Right forelimb (tissue), 1 donor: ENCODE results near the gene IQGAP1.

Source experiments
- DNase-seq: peaks from one replicate; pipeline ENCODE4 v3.0.0-alpha.2; 2018

Gene IQGAP1

DNA sequence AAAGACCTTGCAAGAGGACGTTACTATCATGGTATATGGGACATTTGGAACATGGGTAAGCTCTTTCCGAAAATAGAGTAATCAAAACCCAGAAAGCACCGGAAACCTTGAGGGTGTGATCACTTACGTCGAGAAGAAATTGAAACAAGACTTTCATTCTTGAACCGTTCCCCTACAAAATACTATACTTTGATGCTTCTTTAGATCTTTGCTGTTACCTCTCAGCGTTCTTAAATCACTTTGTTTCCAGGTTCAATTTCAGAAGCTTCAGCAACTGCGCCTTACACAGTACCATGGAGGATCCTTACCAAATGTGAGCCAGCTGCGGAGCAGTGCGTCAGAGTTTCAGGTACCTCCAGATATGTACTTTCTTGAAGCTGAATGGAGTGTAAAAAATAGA lies 151.7 kb downstream of the IQGAP1 start:
- DNase-seq = no peak

GRCh38 chr15:90540768-90541167 lies 152.7 kb downstream of the IQGAP1 start:
- no peak for DNase-seq

- DNase-seq = no peak
Observed at GRCh38 chr15:90545095-90545494, 157.1 kb downstream of the IQGAP1 start.

DNA sequence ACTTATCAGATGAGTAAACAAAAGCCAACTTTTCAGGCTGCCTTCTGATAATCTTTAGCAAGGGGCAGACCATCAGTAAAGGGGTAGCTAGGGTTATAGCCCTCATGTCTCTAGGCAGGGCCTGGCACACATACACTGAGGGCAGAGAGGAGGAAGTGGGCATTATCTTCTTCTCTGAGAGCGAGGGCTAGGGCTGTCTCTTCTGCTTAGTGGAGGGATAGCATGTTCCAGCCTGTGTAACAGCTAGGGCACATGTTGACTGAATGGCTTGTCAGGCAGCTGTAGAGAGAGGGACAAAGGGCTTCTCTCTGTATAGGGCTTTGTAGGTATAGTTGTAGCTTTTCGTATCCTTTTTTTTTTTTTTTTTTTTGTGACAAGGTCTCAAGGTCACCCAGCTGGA lies 159.5 kb downstream of the IQGAP1 start:
- DNase-seq = no peak

DNA sequence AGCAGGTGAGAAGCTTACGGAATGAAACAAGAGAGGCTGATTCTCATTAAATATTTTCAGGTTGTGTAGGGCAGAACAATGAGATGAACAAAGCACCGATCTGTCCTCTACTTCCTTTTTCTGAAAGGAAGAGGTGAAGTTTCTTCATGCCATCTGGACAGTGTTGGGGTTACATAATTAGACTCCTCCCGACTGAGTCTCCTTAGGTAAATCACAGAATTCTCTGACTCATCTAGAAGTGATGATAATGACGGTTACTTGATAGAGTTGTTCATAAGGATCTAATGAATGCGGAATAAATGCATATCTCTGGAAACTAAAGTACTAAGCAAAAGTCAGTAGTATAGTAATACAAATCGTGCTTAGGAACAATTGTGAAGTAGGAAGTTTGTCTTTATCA lies 162.9 kb downstream of the IQGAP1 start:
- no peak for DNase-seq
